ENCODE data around the gene CRACDL.

DNA sequence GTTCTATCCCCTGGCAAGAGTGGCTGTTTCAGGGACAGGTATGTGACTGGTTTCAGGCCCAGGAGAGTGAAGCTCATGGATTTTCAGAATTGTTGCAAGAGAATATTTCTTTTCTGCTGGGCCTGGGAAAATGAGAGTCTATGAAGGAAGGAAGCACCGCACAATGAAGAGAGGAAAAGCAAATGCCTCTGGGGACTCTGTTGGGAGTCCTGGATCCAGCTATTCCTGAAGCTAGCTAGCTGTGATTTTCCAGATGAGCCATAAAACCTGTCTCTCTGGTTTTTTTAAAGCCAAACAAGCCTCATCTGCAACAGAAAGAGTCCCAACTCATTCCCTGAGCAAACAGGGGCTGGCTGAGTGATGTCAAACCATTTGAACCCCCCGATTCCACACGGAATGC lies 53.7 kb downstream of the CRACDL start:
- TF ChIP-seq POLR2A (IDR thresholded peaks at IDR 0.05; ENCODE audit: low read depth, low read length) (no peak), POLR2AphosphoS5 (IDR thresholded peaks at IDR 0.05; ENCODE audit: low read depth, low read length) (no peak), TAF1 (IDR thresholded peaks at IDR 0.05; ENCODE audit: low read depth, low read length) (no peak), SPI1 (IDR thresholded peaks at IDR 0.05; ENCODE audit: low read depth, low read length) (no peak), POU2F2 (IDR thresholded peaks at IDR 0.05; ENCODE audit: low read depth, low read length) (no peak)
